ENCODE measurements around the gene CAMK2N1.
"Not testable (repeated sequence)": the region's sequence is repeated elsewhere in the genome, so short reads cannot be mapped to it uniquely, and the experiment has no call there.

Gene CAMK2N1

GRCh38 chr1:20485527-20486456 is at the start of gene CAMK2N1:
CAMK2N1 (minus strand) TSS chr1:20486210; CDS start chr1:20485379, 831 bp downstream.
- no peak for DNase-seq (ENCODE audit: low read depth in 2 of 2)

GRCh38 chr1:20534659-20535417 is 48.8 kb upstream of the CAMK2N1 start:
- DNase-seq (ENCODE audit: low read depth in 2 of 2), result no peak

- no peak for DNase-seq (ENCODE audit: low read depth in 2 of 2)
Measured at GRCh38 chr1:20533635-20534034, 47.6 kb upstream of the CAMK2N1 start.

- DNase-seq (ENCODE audit: low read depth in 2 of 2), result no peak
Measured at GRCh38 chr1:20530901-20531300, 44.9 kb upstream of the CAMK2N1 start.

GRCh38 chr1:20530306-20530705 is 44.3 kb upstream of the CAMK2N1 start:
- no peak for DNase-seq (ENCODE audit: low read depth in 2 of 2)

GRCh38 chr1:20528221-20528620 is 42.2 kb upstream of the CAMK2N1 start:
- DNase-seq (ENCODE audit: low read depth in 2 of 2), result no peak

GRCh38 chr1:20526267-20526666 is 40.3 kb upstream of the CAMK2N1 start:
- no peak for DNase-seq (ENCODE audit: low read depth in 2 of 2)

- peak; percentile 54 to 56 for DNase-seq (ENCODE audit: low read depth in 2 of 2)
Measured at GRCh38 chr1:20521960-20522861, 36.2 kb upstream of the CAMK2N1 start.

GRCh38 chr1:20519609-20520262 is 33.7 kb upstream of the CAMK2N1 start:
- not testable (repeated sequence) for DNase-seq (ENCODE audit: low read depth in 2 of 2)

GRCh38 chr1:20511518-20512428 is 25.8 kb upstream of the CAMK2N1 start:
- DNase-seq (ENCODE audit: low read depth in 2 of 2), result no peak

GRCh38 chr1:20508411-20508771 is 22.4 kb upstream of the CAMK2N1 start:
- DNase-seq (ENCODE audit: low read depth in 2 of 2), result no peak

GRCh38 chr1:20507564-20508410 is 21.8 kb upstream of the CAMK2N1 start, which contains the start of gene MUL1:
MUL1 (minus strand) TSS chr1:20508151; CDS start chr1:20508024, 127 bp downstream.
- peak; percentile 85 to 96 for DNase-seq (ENCODE audit: low read depth in 2 of 2)

- DNase-seq (ENCODE audit: low read depth in 2 of 2), result no peak
Measured at GRCh38 chr1:20507248-20507563, 21.2 kb upstream of the CAMK2N1 start.

GRCh38 chr1:20505488-20505887 is 19.5 kb upstream of the CAMK2N1 start:
- DNase-seq (ENCODE audit: low read depth in 2 of 2), result no peak

- DNase-seq (ENCODE audit: low read depth in 2 of 2), result no peak
Measured at GRCh38 chr1:20500716-20501115, 14.7 kb upstream of the CAMK2N1 start.

GRCh38 chr1:20499718-20500117 is 13.7 kb upstream of the CAMK2N1 start:
- no peak for DNase-seq (ENCODE audit: low read depth in 2 of 2)

- no peak for DNase-seq (ENCODE audit: low read depth in 2 of 2)
Measured at GRCh38 chr1:20499105-20499504, 13.1 kb upstream of the CAMK2N1 start.

GRCh38 chr1:20498116-20498515 is 12.1 kb upstream of the CAMK2N1 start:
- DNase-seq (ENCODE audit: low read depth in 2 of 2), result no peak

GRCh38 chr1:20497506-20497905 is 11.5 kb upstream of the CAMK2N1 start:
- no peak for DNase-seq (ENCODE audit: low read depth in 2 of 2)
